ENCODE data around the gene RSPO4. TPM values are rescaled to one million over a fixed set of nuclear protein-coding genes. Genes with fewer than 3 reads are reported as not detected.

Gene RSPO4
- total and polyA plus RNA-seq, 2 experiments from 2014 or later = 2.8 to 4.5 TPM

- TF ChIP-seq ZNF462 (CRISPR knock-in tag; IDR thresholded peaks at IDR 0.05) (no peak), NANOG (IDR thresholded peaks at IDR 0.05; ENCODE audit: borderline replicate concordance) (no peak)
These were observed 19.4 kb downstream of the RSPO4 start (continued) for GRCh38 chr20:982754-983153.

- Histone ChIP-seq H3K4me1 (ENCODE audit: insufficient read depth) (no peaks in the 10 kb centered on the region), H4K20me1 (replicated peaks; ENCODE audit: insufficient read depth) (no peaks in the 10 kb centered on the region), H3K4me2 (no peak overlapping the region), H3K27me3 (ENCODE audit: insufficient read depth) (no peaks in the 10 kb centered on the region), H3K27ac (ENCODE audit: low read depth) (no peak overlapping the region), H2AFZ (no peak overlapping the region), H3K36me3 (ENCODE audit: insufficient read depth) (no peaks in the 10 kb centered on the region; the same call in 1 of the 2 replicates), H3K4me3 (no peak overlapping the region), H3F3A (replicated peaks; ENCODE audit: low read depth) (no peaks in the 10 kb centered on the region), H3K79me2 (replicated peaks; ENCODE audit: insufficient read depth) (no peaks in the 10 kb centered on the region), H3K9me2 (ENCODE audit: insufficient read depth) (no peaks in the 10 kb centered on the region)
- ATAC-seq (no peak), DNase-seq (ENCODE audit: low spot score) (no peak)
- no peak overlapping the region for H3K4me3 Mint-ChIP-seq
- peaks cover 2% of the 10 kb centered on the region; the same call in 1 of the 3 replicates for H3K4me1 Mint-ChIP-seq
- no peaks in the 10 kb centered on the region for H3K36me3 Mint-ChIP-seq (ENCODE audit: low read depth)
- peaks cover 6% of the 10 kb centered on the region for H3K27me3 Mint-ChIP-seq (ENCODE audit: insufficient read depth, low read depth, poor library complexity)
- no peaks in the 10 kb centered on the region for H3K9me3 Mint-ChIP-seq
- H3K27ac Mint-ChIP-seq = no peak overlapping the region; the same call in 1 of the 2 replicates
- TF ChIP-seq REST (IDR thresholded peaks at IDR 0.05; ENCODE audit: unreplicated experiment) (no peak), NANOG (IDR thresholded peaks at IDR 0.05; ENCODE audit: borderline replicate concordance) (no peak), ZNF114 (CRISPR knock-in tag; IDR thresholded peaks at IDR 0.05) (no peak), CREB1 (CRISPR knock-in tag; IDR thresholded peaks at IDR 0.05; ENCODE audit: low read depth) (no peak), STAT1 (IDR thresholded peaks at IDR 0.05; ENCODE audit: unreplicated experiment) (no peak), JUNB (IDR thresholded peaks at IDR 0.05; ENCODE audit: unreplicated experiment) (no peak), ETS1 (IDR thresholded peaks at IDR 0.05) (no peak), EZH2 (IDR thresholded peaks at IDR 0.05; ENCODE audit: low read depth, unreplicated experiment) (no peak), POLR2AphosphoS5 (IDR thresholded peaks at IDR 0.05; ENCODE audit: low read depth) (no peak), ZNF331 (CRISPR knock-in tag; IDR thresholded peaks at IDR 0.05; ENCODE audit: low read depth) (no peak)
These were observed 25.1 kb downstream of the RSPO4 start for GRCh38 chr20:977021-977420.

Data from GM23338 (cell line).